Sigmoid colon (tissue), 4 donors: Measurements from ENCODE around the gene TMEM204.

Experiments
- EP300 ChIP-seq, 4 donors: sonication (generic); formaldehyde crosslinking; IDR thresholded peaks; one replicate each; pipeline ENCODE4 v1.6.1; 2017; ENCODE audit warnings: antibody characterized with exemption in 4 of 4
- POLR2A ChIP-seq, 2 donors: fragments of 450-650 bp; IDR thresholded peaks; one replicate each; pipeline ENCODE4 v1.6.1; 2016; ENCODE audit warnings: antibody characterized with exemption in 2 of 2, mild to moderate bottlenecking in 2 of 2, moderate library complexity in 2 of 2
- POLR2AphosphoS5 ChIP-seq, 4 donors: sonication (generic); formaldehyde crosslinking; IDR thresholded peaks; one replicate each; pipeline ENCODE4 v1.6.1; 2017; ENCODE audit warnings: antibody characterized with exemption in 4 of 4
- TF ChIP-seq, protein P1 (sequence below), 4 experiments: fragments of 450-650 bp in 3 of 4; fragments of 200-600 bp in 1 of 4; IDR thresholded peaks; one replicate each; pipeline ENCODE4 v1.5.1; 2016 to 2019; ENCODE audit warnings: antibody characterized with exemption in 4 of 4, mild to moderate bottlenecking in 3 of 4, moderate library complexity in 2 of 4

- no peak for TF ChIP-seq POLR2A (IDR thresholded peaks at IDR 0.05)
- TF ChIP-seq, protein P1, sequence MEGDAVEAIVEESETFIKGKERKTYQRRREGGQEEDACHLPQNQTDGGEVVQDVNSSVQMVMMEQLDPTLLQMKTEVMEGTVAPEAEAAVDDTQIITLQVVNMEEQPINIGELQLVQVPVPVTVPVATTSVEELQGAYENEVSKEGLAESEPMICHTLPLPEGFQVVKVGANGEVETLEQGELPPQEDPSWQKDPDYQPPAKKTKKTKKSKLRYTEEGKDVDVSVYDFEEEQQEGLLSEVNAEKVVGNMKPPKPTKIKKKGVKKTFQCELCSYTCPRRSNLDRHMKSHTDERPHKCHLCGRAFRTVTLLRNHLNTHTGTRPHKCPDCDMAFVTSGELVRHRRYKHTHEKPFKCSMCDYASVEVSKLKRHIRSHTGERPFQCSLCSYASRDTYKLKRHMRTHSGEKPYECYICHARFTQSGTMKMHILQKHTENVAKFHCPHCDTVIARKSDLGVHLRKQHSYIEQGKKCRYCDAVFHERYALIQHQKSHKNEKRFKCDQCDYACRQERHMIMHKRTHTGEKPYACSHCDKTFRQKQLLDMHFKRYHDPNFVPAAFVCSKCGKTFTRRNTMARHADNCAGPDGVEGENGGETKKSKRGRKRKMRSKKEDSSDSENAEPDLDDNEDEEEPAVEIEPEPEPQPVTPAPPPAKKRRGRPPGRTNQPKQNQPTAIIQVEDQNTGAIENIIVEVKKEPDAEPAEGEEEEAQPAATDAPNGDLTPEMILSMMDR (IDR thresholded peaks at IDR 0.05), result no peak
- no peak for TF ChIP-seq POLR2AphosphoS5 (IDR thresholded peaks at IDR 0.05)
- TF ChIP-seq EP300 (IDR thresholded peaks at IDR 0.05), result no peak
Measured at GRCh38 chr16:1486551-1487390, 46.7 kb upstream of the TMEM204 start.
